NCI-H2171 treated with DMSO at 0.1 percent for 48 hours (cell line): ENCODE data around the gene RABGGTA.

Experiments used
- DNase-seq: peaks from one replicate; lab custom pipeline; 2025; lab: John Stamatoyannopoulos, UW

The RABGGTA gene

GRCh38 chr14:24279301-24280186 lies 8.1 kb upstream of the RABGGTA start:
- DNase-seq = no peak

- DNase-seq = no peak
These were observed 7.0 kb upstream of the RABGGTA start for GRCh38 chr14:24278424-24278823.

- no peak for DNase-seq
These were observed 6.4 kb upstream of the RABGGTA start for GRCh38 chr14:24277606-24278321.

GRCh38 chr14:24277071-24277470 lies 5.7 kb upstream of the RABGGTA start:
- no peak for DNase-seq

- DNase-seq = no peak
These were observed 2.7 kb upstream of the RABGGTA start for GRCh38 chr14:24274101-24274543.

- peak; percentile 10 for DNase-seq
These were observed 2.1 kb upstream of the RABGGTA start for GRCh38 chr14:24273422-24273998.

- DNase-seq = no peak
These were observed 1.1 kb upstream of the RABGGTA start for GRCh38 chr14:24272467-24272866.

GRCh38 chr14:24271834-24272263 lies 452 bp upstream of the RABGGTA start:
- DNase-seq = no peak

- peak; percentile 57 for DNase-seq
These were observed 762 bp downstream of the RABGGTA start for GRCh38 chr14:24270537-24271133.

- no peak for DNase-seq
These were observed 1.4 kb downstream of the RABGGTA start for GRCh38 chr14:24269910-24270536.

- no peak for DNase-seq
These were observed 2.0 kb downstream of the RABGGTA start for GRCh38 chr14:24269368-24269767.

GRCh38 chr14:24268225-24268624 lies 3.2 kb downstream of the RABGGTA start:
- no peak for DNase-seq

- DNase-seq = no peak
These were observed 3.9 kb downstream of the RABGGTA start for GRCh38 chr14:24267516-24267915.

GRCh38 chr14:24266344-24267244 lies 4.8 kb downstream of the RABGGTA start:
- no peak for DNase-seq

GRCh38 chr14:24264298-24264697 lies 7.1 kb downstream of the RABGGTA start:
- no peak for DNase-seq

- DNase-seq = no peak
These were observed 7.5 kb downstream of the RABGGTA start for GRCh38 chr14:24263848-24264247.

- no peak for DNase-seq
These were observed 8.3 kb downstream of the RABGGTA start, which contains the start of gene TGM1 for GRCh38 chr14:24262821-24263733. Gene TGM1, minus strand, starts transcription at chr14:24263177. Its CDS starts 825 bp downstream, at chr14:24262352.

- DNase-seq = no peak
These were observed 9.4 kb downstream of the RABGGTA start for GRCh38 chr14:24261969-24262327.

- no peak for DNase-seq
These were observed 10.0 kb downstream of the RABGGTA start for GRCh38 chr14:24261256-24261968.
